Stomach (tissue), 9 donors: ENCODE data around the gene CFAP298. TPM values are rescaled to one million over a fixed set of nuclear protein-coding genes. Genes with fewer than 3 reads are reported as not detected.

Source experiments
- DNase-seq, 2 donors: peaks; one replicate each; pipeline versions ENCODE4 v3.0.0 to v3.0.0-alpha.2; 2013 to 2019
- H3K27ac ChIP-seq, 5 donors: fragments of 200-600 bp in 4 of 5; sonication (generic) in 4 of 5; one replicate each; pipeline ENCODE4 v1.5.1; 2013 to 2019; ENCODE audit warnings: mild to moderate bottlenecking in 1 of 5, moderate library complexity in 1 of 5
- H3K27me3 ChIP-seq, 3 donors: fragments of 200-600 bp; sonication (generic); one replicate each; pipeline ENCODE4 v1.5.1; 2017 to 2019; ENCODE audit warnings: mixed run types in 1 of 3
- H3K36me3 ChIP-seq, 4 donors: fragments of 200-600 bp; sonication (generic); 1 replicate in 3 of 4; 2 replicates in 1 of 4; pipeline ENCODE4 v1.5.1; 2016 to 2019
- H3K4me1 ChIP-seq, 4 donors: fragments of 200-600 bp; sonication (generic); one replicate each; pipeline ENCODE4 v1.5.1; 2016 to 2019
- H3K4me3 ChIP-seq, 4 donors: fragments of 200-600 bp; sonication (generic) in 3 of 4; one replicate each; pipeline ENCODE4 v1.5.1; 2016 to 2019; ENCODE audit warnings: mild to moderate bottlenecking in 1 of 4
- H3K9me3 ChIP-seq, 4 donors: fragments of 200-600 bp; sonication (generic); one replicate each; pipeline ENCODE4 v1.5.1; 2016 to 2019
- EP300 ChIP-seq: sonication (generic); formaldehyde crosslinking; IDR thresholded peaks from one replicate; pipeline ENCODE4 v1.6.1; 2017; ENCODE audit warnings: antibody characterized with exemption
- POLR2A ChIP-seq, 4 donors: fragments of 450-650 bp; IDR thresholded peaks; one replicate each; pipeline ENCODE4 v1.6.1; 2016; ENCODE audit warnings: antibody characterized with exemption in 4 of 4, control low read depth in 2 of 4, mild to moderate bottlenecking in 1 of 4, moderate library complexity in 1 of 4
- POLR2AphosphoS5 ChIP-seq, 3 donors: sonication (generic); formaldehyde crosslinking; IDR thresholded peaks; one replicate each; pipeline ENCODE4 v1.6.1; 2016; ENCODE audit warnings: antibody characterized with exemption in 3 of 3
- WGBS, 5 donors: extraction: QIAGEN DNeasy Blood & Tissue Kit in 3 of 5; methylation state at CpG; one replicate each; pipeline versions ENCODE4 v1.1.5 to v1.1.7; 2013 to 2018; 5-methylcytosine and 5-hydroxymethylcytosine counted together
- intact Hi-C: fragments of 100-400 bp; cut with DNase I; formaldehyde crosslinking; loops from one replicate; pipeline ENCODE4 v1.15.1; 2023; ENCODE audit warnings: low total_unique reads
- polyA plus RNA-seq, 3 donors: library from polyadenylated mRNA; stranded (reverse); fragments of 200-250 nt; gene quantifications; one replicate each; pipeline ENCODE4 v1.2.3, GENCODE V29; 2013
- total RNA-seq, 5 donors: library from RNA; depleted of rRNA; stranded (reverse); fragments of >200 nt; gene quantifications; one replicate each; pipeline versions ENCODE4 v1.1.0 to v1.2.3, GENCODE V29; 2014 to 2016
- TF ChIP-seq, protein P1 (sequence below), 7 experiments: fragments of 450-650 bp in 4 of 7; fragments of 200-600 bp in 3 of 7; sonication (generic) in 3 of 7; IDR thresholded peaks; one replicate each; pipeline ENCODE4 v1.5.1; 2016 to 2019; ENCODE audit warnings: antibody characterized with exemption in 7 of 7, control low read depth in 2 of 7, mild to moderate bottlenecking in 1 of 7
- donor health status: healthy with polysubstance abuse.
- donor health status: Bipolar disorder and iron deficiency.
- donor health status: healthy.

Gene CFAP298
- total and polyA plus RNA-seq, 8 donors, result 0.87 to 61.8 (median 29.5) TPM

DNA sequence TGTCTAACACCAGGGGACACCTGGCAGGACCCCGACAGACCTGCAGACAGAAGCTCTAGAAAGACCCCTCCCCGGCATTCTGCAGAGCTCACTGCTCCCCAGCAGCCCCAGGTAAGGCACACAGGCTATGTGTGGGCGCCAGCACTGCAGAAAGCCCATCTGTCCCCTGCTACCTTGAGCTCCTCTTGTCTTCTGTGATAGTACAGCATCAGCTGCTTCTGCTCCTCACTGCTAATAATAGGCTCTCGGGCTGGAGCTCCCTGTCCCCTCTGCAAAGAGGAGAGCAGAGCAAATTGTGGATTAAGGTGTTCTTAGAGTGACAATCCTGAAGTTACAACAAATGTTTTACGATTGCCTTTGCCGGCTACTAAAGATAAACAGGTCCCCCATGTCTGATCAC lies 10.1 kb downstream of the CFAP298 start:
- Histone ChIP-seq H3K27me3 (no peaks in the 10 kb centered on the region), H3K27ac (no peak overlapping the region), H3K9me3 (no peaks in the 10 kb centered on the region), H3K4me1 (no peaks in the 10 kb centered on the region), H3K36me3 (peaks cover 46 to 84% (median 82%) of the 10 kb centered on the region in 4 donors), H3K4me3 (no peak overlapping the region)
- intact Hi-C loops, result loop anchor here (10.0 kb wide), 1 partner anchor 207 kb away; the partner anchor contains the start of gene URB1
- WGBS, 5 donors, result 93 to 99% (median 97%) methylated on average over 4 to 6 of the region's 6 CpGs
- no peak for DNase-seq
- TF ChIP-seq POLR2A (IDR thresholded peaks at IDR 0.05), result no peak
- TF ChIP-seq POLR2AphosphoS5 (IDR thresholded peaks at IDR 0.05), result no peak
- no peak for TF ChIP-seq EP300
- TF ChIP-seq, protein P1, sequence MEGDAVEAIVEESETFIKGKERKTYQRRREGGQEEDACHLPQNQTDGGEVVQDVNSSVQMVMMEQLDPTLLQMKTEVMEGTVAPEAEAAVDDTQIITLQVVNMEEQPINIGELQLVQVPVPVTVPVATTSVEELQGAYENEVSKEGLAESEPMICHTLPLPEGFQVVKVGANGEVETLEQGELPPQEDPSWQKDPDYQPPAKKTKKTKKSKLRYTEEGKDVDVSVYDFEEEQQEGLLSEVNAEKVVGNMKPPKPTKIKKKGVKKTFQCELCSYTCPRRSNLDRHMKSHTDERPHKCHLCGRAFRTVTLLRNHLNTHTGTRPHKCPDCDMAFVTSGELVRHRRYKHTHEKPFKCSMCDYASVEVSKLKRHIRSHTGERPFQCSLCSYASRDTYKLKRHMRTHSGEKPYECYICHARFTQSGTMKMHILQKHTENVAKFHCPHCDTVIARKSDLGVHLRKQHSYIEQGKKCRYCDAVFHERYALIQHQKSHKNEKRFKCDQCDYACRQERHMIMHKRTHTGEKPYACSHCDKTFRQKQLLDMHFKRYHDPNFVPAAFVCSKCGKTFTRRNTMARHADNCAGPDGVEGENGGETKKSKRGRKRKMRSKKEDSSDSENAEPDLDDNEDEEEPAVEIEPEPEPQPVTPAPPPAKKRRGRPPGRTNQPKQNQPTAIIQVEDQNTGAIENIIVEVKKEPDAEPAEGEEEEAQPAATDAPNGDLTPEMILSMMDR (IDR thresholded peaks at IDR 0.05), result no peak

DNA sequence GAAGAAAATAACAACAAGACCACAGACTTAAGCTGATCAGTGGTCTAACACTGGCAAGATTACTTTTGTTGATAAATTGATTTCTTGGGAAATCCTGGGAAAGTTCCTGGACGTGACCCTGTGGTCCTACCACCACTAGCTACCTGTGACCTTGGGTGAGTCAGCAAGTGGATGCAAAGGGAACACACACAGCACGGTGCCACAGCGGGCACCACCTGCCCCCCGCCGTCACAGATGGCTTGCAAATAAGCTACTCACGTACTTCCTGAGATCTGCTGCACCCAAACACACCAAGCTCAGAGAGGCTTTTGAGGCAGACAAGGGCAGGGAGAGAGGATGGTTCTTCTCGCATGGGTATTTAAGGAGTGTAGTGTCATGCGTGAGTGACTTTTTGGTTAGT lies 12.7 kb downstream of the CFAP298 start:
- no peak for DNase-seq
- no peak overlapping the region for H3K27ac ChIP-seq
- H3K4me1 ChIP-seq, result no peaks in the 10 kb centered on the region
- peaks cover 25 to 60% (median 57%) of the 10 kb centered on the region in 4 donors for H3K36me3 ChIP-seq
- H3K9me3 ChIP-seq, result no peaks in the 10 kb centered on the region
- H3K4me3 ChIP-seq, result no peak overlapping the region
- intact Hi-C loops, result no loop called here
- no peak for TF ChIP-seq POLR2AphosphoS5 (IDR thresholded peaks at IDR 0.05)
- no peak for TF ChIP-seq POLR2A (IDR thresholded peaks at IDR 0.05)
- TF ChIP-seq, protein P1 (IDR thresholded peaks at IDR 0.05), result no peak
- TF ChIP-seq EP300, result no peak
- WGBS, 5 donors, result 88 to 94% (median 91%) methylated on average over 8 of the region's 8 CpGs
- no peaks in the 10 kb centered on the region for H3K27me3 ChIP-seq

DNA sequence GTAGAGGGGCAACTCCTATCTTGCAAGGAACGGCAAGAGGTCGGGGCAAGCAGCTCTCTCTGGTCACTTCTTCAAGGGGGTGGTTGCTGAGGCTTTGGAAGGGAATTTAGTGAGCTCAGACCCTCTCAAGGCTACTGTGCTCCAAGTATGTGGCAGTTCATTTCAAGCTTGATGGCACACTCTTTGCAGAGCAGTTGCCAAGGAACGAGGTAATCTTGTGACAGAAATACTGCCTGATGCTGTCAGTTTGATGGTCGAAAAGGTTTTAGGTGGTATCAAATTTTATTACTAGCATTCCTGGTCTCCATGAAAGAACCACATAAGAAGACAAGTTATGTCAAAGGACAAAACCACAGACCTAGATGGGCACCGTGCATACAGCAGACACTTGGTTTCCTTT lies 13.1 kb downstream of the CFAP298 start:
- TF ChIP-seq POLR2AphosphoS5 (IDR thresholded peaks at IDR 0.05), result no peak
- no peak for TF ChIP-seq POLR2A (IDR thresholded peaks at IDR 0.05)
- TF ChIP-seq EP300, result no peak
- TF ChIP-seq, protein P1 (IDR thresholded peaks at IDR 0.05), result no peak
- H3K4me1 ChIP-seq, result no peaks in the 10 kb centered on the region

DNA sequence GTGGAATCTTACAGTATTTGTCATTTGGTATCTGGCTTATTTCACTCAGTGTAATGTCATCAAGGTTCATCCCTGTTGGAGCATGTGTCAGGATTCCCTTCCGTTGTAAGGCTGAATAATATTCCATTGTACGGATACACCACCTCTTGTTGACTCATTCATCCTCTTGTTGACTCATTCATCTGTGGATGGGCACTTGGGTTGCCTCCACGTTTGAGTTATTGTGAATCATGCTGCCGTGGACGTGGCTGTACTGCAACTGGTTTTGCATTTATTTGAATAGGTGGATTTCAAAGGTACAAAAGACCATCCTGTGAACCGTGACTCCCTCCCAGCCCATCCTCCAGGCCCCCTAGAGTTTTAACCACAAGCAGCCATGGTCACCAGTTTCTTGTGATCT lies 15.0 kb downstream of the CFAP298 start:
- 45 to 72% (median 62%) methylated on average over 6 of the region's 6 CpGs for WGBS, 5 donors

More for the DNA sequence above, 13.1 kb downstream of the CFAP298 start:
- intact Hi-C loops, result no loop called here
- no peaks in the 10 kb centered on the region for H3K27me3 ChIP-seq
- no peak overlapping the region for H3K27ac ChIP-seq
- peaks cover 22 to 56% (median 52%) of the 10 kb centered on the region in 4 donors for H3K36me3 ChIP-seq
- H3K4me3 ChIP-seq, result no peak overlapping the region
- WGBS, 5 donors, result 84 to 91% (median 88%) methylated on average over 5 of the region's 5 CpGs
- DNase-seq, result no peak
- H3K9me3 ChIP-seq, result no peaks in the 10 kb centered on the region

More for the DNA sequence above, 15.0 kb downstream of the CFAP298 start:
- no peaks in the 10 kb centered on the region for H3K27me3 ChIP-seq
- intact Hi-C loops, result no loop called here
- H3K27ac ChIP-seq, result no peak overlapping the region
- H3K4me3 ChIP-seq, result no peak overlapping the region
- peaks cover 9 to 37% (median 33%) of the 10 kb centered on the region in 4 donors for H3K36me3 ChIP-seq
- H3K4me1 ChIP-seq, result peaks cover 0 to 9% (median 7%) of the 10 kb centered on the region in 4 donors
- DNase-seq, result no peak
- TF ChIP-seq POLR2AphosphoS5 (IDR thresholded peaks at IDR 0.05) (no peak), EP300 (no peak), POLR2A (IDR thresholded peaks at IDR 0.05) (no peak)
- TF ChIP-seq, protein P1 (IDR thresholded peaks at IDR 0.05), result no peak
- no peaks in the 10 kb centered on the region for H3K9me3 ChIP-seq
